Trophoblast cell (in vitro differentiated cells and primary cell): Measurements from ENCODE around the gene THAP5.
"Not testable (repeated sequence)": the region's sequence is repeated elsewhere in the genome, so short reads cannot be mapped to it uniquely, and the experiment has no call there.

Experiments
- DNase-seq, 2 donors: peaks; one replicate each; pipeline ENCODE4 v3.0.0-alpha.2; 2016
- H2AFZ ChIP-seq: 2 replicates; pipeline ENCODE4 v1.6.1; 2013; ENCODE audit warnings: low read length, moderate library complexity, mild to moderate bottlenecking; ENCODE audit not compliant: insufficient read depth, poor library complexity
- H2AK5ac ChIP-seq: 2 replicates; pipeline ENCODE4 v1.6.1; 2013; ENCODE audit warnings: mild to moderate bottlenecking, low read length
- H2BK120ac ChIP-seq: 2 replicates; pipeline ENCODE4 v1.6.1; 2013; ENCODE audit warnings: low read length, mild to moderate bottlenecking, moderate library complexity; ENCODE audit not compliant: insufficient read depth, poor library complexity
- H2BK12ac ChIP-seq: 2 replicates; pipeline ENCODE4 v1.6.1; 2013; ENCODE audit warnings: mild to moderate bottlenecking, low read length, moderate library complexity
- H2BK5ac ChIP-seq: 2 replicates; pipeline ENCODE4 v1.6.1; 2013; ENCODE audit warnings: low read length, low read depth, moderate library complexity, mild to moderate bottlenecking; ENCODE audit not compliant: poor library complexity
- H3K14ac ChIP-seq: 2 replicates; pipeline ENCODE4 v1.6.1; 2013; ENCODE audit warnings: mild to moderate bottlenecking, low read length
- H3K18ac ChIP-seq: 2 replicates; pipeline ENCODE4 v1.6.1; 2013; ENCODE audit warnings: mild to moderate bottlenecking, low read length
- H3K23ac ChIP-seq: 2 replicates; pipeline ENCODE4 v1.6.1; 2013; ENCODE audit warnings: low read length
- H3K27ac ChIP-seq: 2 replicates; pipeline ENCODE4 v1.5.1; 2013; ENCODE audit warnings: low read depth, mild to moderate bottlenecking, inconsistent platforms, low read length, moderate library complexity
- H3K27me3 ChIP-seq: 2 replicates; pipeline ENCODE4 v1.6.1; 2013; ENCODE audit warnings: inconsistent platforms, mild to moderate bottlenecking, low read length, moderate library complexity; ENCODE audit not compliant: insufficient read depth
- H3K36me3 ChIP-seq, 2 experiments: 1 replicate in 1 of 2; 2 replicates in 1 of 2; pipeline ENCODE4 v1.6.1; 2013; ENCODE audit warnings: low read length in 2 of 2, mild to moderate bottlenecking in 2 of 2, moderate library complexity in 1 of 2; ENCODE audit not compliant: insufficient read depth in 2 of 2, control insufficient read depth in 1 of 2
- H3K4ac ChIP-seq: 2 replicates; pipeline ENCODE4 v1.6.1; 2013; ENCODE audit warnings: low read depth, mild to moderate bottlenecking, low read length, moderate library complexity
- H3K4me1 ChIP-seq, 2 experiments: 1 replicate in 1 of 2; 2 replicates in 1 of 2; pipeline ENCODE4 v1.6.1; 2013; ENCODE audit warnings: low read length in 2 of 2, mild to moderate bottlenecking in 2 of 2, moderate library complexity in 1 of 2; ENCODE audit not compliant: insufficient read depth in 2 of 2, control insufficient read depth in 1 of 2
- H3K4me2 ChIP-seq: 2 replicates; pipeline ENCODE4 v1.6.1; 2013; ENCODE audit warnings: inconsistent platforms, mild to moderate bottlenecking, low read length, moderate library complexity
- H3K4me3 ChIP-seq: 2 replicates; pipeline ENCODE4 v1.5.1; 2013; ENCODE audit warnings: mild to moderate bottlenecking, low read depth, low read length, inconsistent platforms
- H3K79me1 ChIP-seq: one replicate; pipeline ENCODE4 v1.6.1; 2013; ENCODE audit warnings: low read length
- H3K79me2 ChIP-seq: 2 replicates; pipeline ENCODE4 v1.6.1; 2013; ENCODE audit warnings: low read length, mild to moderate bottlenecking; ENCODE audit not compliant: control insufficient read depth, insufficient read depth, poor library complexity
- H3K9ac ChIP-seq: 2 replicates; pipeline ENCODE4 v1.6.1; 2013; ENCODE audit warnings: mild to moderate bottlenecking, low read length
- H3K9me3 ChIP-seq: 2 replicates; pipeline ENCODE4 v1.6.1; 2013; ENCODE audit warnings: low read depth, mild to moderate bottlenecking, control low read depth, inconsistent platforms, low read length; ENCODE audit not compliant: insufficient read depth
- H4K12ac ChIP-seq: 2 replicates; pipeline ENCODE4 v1.6.1; 2013; ENCODE audit warnings: low read depth, mild to moderate bottlenecking, low read length, moderate library complexity
- H4K8ac ChIP-seq: 2 replicates; pipeline ENCODE4 v1.6.1; 2013; ENCODE audit warnings: low read depth, mild to moderate bottlenecking, low read length, moderate library complexity
- H4K91ac ChIP-seq: one replicate; pipeline ENCODE4 v1.6.1; 2013; ENCODE audit warnings: low read depth, mild to moderate bottlenecking, low read length, moderate library complexity
- WGBS: extraction: QIAGEN DNeasy Blood & Tissue Kit; methylation state at CpG from one replicate; pipeline ENCODE4 v1.1.7; 2013; ENCODE audit warnings: missing lambda C conversion rate; ENCODE audit not compliant: insufficient read length, insufficient coverage; ENCODE audit errors: extremely low coverage; 5-methylcytosine and 5-hydroxymethylcytosine counted together

THAP5 gene

GRCh38 chr7:108557617-108558016 is 11.9 kb downstream of the THAP5 start:
- Histone ChIP-seq H3K79me1 (no peaks in the 10 kb centered on the region), H3K27me3 (no peaks in the 10 kb centered on the region), H4K8ac (no peak overlapping the region), H2AK5ac (no peak overlapping the region), H3K14ac (no peak overlapping the region), H3K36me3 (peaks cover 0 to 3% of the 10 kb centered on the region in 2 experiments), H3K4me1 (no peaks in the 10 kb centered on the region), H4K12ac (no peak overlapping the region), H3K4ac (no peak overlapping the region), H3K9ac (no peak overlapping the region), H3K79me2 (no peaks in the 10 kb centered on the region), H2BK120ac (no peak overlapping the region), H4K91ac (no peak overlapping the region), H3K9me3 (peaks cover 5% of the 10 kb centered on the region), H2AFZ (no peak overlapping the region), H3K18ac (no peak overlapping the region), H3K4me3 (no peak overlapping the region), H2BK12ac (no peak overlapping the region), H3K4me2 (no peak overlapping the region), H3K23ac (no peak overlapping the region), H3K27ac (no peak overlapping the region), H2BK5ac (no peak overlapping the region)
- WGBS = no CpG with 5 or more reads among the region's 1 CpG
- no peak for DNase-seq

DNA sequence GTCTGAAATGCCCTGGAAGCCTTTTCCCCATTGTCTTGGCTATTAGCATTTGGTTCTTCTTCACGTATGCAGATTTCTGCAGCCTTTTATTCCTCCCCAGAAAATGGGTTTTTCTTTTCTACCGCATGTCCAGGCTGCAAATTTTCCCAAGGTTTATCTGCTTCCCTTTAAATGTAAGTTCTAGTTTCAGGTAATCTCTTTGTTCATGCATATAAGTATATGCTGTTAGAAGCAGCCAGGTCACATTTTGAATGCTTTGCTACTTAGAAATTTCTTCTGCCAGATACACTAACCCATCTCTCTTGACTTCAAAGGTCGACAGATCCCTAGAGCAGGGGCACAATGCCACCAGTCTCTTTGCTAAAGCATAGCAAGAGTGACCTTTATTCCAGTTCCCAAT is 12.3 kb downstream of the THAP5 start:
- Histone ChIP-seq H2BK5ac (no peak overlapping the region), H3K9ac (no peak overlapping the region), H3K36me3 (peaks cover 0 to 3% of the 10 kb centered on the region in 2 experiments), H3K4ac (no peak overlapping the region), H3K27ac (no peak overlapping the region), H2AK5ac (no peak overlapping the region), H3K79me2 (no peaks in the 10 kb centered on the region), H4K8ac (no peak overlapping the region), H2BK12ac (no peak overlapping the region), H2BK120ac (no peak overlapping the region), H3K4me3 (no peak overlapping the region), H3K4me1 (no peaks in the 10 kb centered on the region), H3K9me3 (peaks cover 5% of the 10 kb centered on the region), H3K4me2 (no peak overlapping the region), H3K23ac (no peak overlapping the region), H3K18ac (no peak overlapping the region), H3K27me3 (no peaks in the 10 kb centered on the region), H3K79me1 (no peaks in the 10 kb centered on the region), H3K14ac (no peak overlapping the region), H4K12ac (no peak overlapping the region), H2AFZ (no peak overlapping the region), H4K91ac (no peak overlapping the region)
- no CpG with 5 or more reads among the region's 3 CpGs for WGBS
- no peak for DNase-seq

DNA sequence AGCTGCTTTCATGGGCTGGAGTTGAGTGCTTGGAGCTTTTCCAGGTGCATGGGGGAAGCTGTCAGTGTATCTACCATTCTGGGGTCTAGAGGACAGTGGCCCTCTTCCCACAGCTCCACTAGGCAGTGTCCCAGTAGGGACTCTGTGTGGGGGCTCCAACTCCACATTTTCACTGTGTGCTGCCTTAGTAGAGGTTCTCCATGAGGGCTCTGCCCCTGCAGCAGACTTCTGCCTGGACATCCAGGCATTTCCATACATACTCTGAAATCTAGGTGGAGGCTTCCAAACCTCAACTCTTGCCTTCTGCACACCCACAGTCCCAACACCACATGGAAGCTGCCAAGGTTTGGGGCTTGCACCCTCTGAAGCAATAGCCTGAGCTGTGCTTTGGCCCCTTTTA is 12.8 kb downstream of the THAP5 start:
- not testable (repeated sequence) for H3K14ac ChIP-seq, H3K79me1 ChIP-seq, H4K8ac ChIP-seq, H2AK5ac ChIP-seq, H4K12ac ChIP-seq, H3K18ac ChIP-seq, H4K91ac ChIP-seq, H2BK12ac ChIP-seq, H3K4me3 ChIP-seq, H3K23ac ChIP-seq, H3K9me3 ChIP-seq, H3K79me2 ChIP-seq, H3K36me3 ChIP-seq, H3K9ac ChIP-seq, H3K4ac ChIP-seq, H2BK120ac ChIP-seq, H3K27me3 ChIP-seq, DNase-seq, H3K4me1 ChIP-seq, H3K4me2 ChIP-seq, H2BK5ac ChIP-seq, H2AFZ ChIP-seq, H3K27ac ChIP-seq

DNA sequence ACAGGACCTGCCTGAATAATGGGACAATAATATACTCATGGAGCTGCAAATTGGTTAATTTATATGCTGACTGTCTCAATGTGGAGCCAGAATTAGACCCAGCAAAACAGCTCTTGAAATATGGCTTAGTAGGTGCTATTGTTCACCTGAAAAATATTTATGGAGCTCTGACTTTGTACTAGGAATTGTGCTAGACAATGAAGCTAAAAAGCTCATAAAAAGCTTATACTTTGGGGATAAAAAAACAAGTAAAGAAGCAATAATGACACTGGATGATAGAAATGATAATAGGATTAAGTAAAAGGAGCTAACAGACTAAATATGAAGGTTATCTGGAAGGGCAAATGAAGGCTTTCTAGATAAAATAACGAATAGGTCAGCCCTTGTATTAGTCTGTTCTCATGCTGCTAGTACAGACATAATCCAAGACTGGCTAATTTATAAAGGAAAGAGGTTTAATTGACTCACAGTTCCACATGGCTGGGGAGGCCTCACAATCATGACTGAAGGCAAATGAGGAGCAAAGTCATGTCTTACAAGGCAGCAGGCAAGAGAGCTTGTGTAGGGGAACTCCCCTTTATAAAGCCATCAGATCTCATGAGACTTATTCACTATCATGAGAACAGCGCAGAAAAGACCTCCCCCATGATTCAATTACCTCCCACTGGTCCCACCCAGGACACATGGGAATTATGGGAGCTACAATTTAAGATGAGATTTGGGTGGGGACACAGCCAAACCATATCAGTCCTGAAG is 21.2 kb downstream of the THAP5 start:
- not testable (repeated sequence) for DNase-seq

More for the DNA sequence above, 21.2 kb downstream of the THAP5 start:
- H3K9me3 ChIP-seq, H3K27me3 ChIP-seq, H3K36me3 ChIP-seq, H3K23ac ChIP-seq, H3K27ac ChIP-seq, H2AFZ ChIP-seq, H3K4me3 ChIP-seq, H3K79me2 ChIP-seq, H4K12ac ChIP-seq, H2BK120ac ChIP-seq, H4K91ac ChIP-seq, H3K18ac ChIP-seq, H3K4me2 ChIP-seq, H2BK12ac ChIP-seq, H2AK5ac ChIP-seq, H4K8ac ChIP-seq, H3K4me1 ChIP-seq, H3K79me1 ChIP-seq, H3K9ac ChIP-seq, H3K4ac ChIP-seq, H3K14ac ChIP-seq, H2BK5ac ChIP-seq: not testable (repeated sequence)
- no CpG with 5 or more reads among the region's 2 CpGs for WGBS
